ENCODE data around the gene TK2. TPM values are rescaled to one million over a fixed set of nuclear protein-coding genes. Genes with fewer than 3 reads are reported as not detected.
A peak's percentile ranks its signal among the peaks of the same experiment; 100 is the strongest.

TK2 gene
- total RNA-seq, 2 donors from 2014 or later, result 23.1 to 26.0 TPM

DNA sequence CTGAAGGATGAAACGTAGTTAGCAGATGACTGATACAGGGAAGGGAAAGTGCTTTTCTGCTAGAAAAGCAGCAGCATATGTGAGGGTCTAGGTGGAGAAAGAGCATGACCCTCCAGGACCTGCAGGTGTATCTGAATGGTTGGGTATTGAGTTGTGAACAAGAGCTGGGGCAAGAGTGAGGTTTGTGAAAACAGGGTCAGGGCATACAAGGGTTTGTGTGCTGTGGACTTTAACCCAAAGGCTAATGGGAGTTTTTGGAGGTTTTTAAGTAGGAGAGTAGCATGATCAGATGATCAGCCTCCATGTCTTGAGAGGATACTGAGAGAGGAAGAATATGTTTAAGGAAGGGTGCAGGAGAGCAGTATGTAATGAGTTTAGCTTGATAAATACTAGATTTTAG, 10.2 kb upstream of the TK2 start:
- intact Hi-C loops (cut with DNase I), result no loop called here
- H3K36me3 ChIP-seq (replicated peaks in 1 of 2; ENCODE audit: insufficient read depth in 1 of 2, low read depth in 2 of 2), result peaks cover 0 to 3% of the 10 kb centered on the region in 2 donors
- no peak overlapping the region for H3K27ac ChIP-seq
- TF ChIP-seq, protein P1, sequence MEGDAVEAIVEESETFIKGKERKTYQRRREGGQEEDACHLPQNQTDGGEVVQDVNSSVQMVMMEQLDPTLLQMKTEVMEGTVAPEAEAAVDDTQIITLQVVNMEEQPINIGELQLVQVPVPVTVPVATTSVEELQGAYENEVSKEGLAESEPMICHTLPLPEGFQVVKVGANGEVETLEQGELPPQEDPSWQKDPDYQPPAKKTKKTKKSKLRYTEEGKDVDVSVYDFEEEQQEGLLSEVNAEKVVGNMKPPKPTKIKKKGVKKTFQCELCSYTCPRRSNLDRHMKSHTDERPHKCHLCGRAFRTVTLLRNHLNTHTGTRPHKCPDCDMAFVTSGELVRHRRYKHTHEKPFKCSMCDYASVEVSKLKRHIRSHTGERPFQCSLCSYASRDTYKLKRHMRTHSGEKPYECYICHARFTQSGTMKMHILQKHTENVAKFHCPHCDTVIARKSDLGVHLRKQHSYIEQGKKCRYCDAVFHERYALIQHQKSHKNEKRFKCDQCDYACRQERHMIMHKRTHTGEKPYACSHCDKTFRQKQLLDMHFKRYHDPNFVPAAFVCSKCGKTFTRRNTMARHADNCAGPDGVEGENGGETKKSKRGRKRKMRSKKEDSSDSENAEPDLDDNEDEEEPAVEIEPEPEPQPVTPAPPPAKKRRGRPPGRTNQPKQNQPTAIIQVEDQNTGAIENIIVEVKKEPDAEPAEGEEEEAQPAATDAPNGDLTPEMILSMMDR (IDR thresholded peaks at IDR 0.05), result no peak
- no peak for TF ChIP-seq POLR2A (IDR thresholded peaks at IDR 0.05)
- H3K27me3 ChIP-seq, result no peaks in the 10 kb centered on the region
- no peaks in the 10 kb centered on the region for H3K4me1 ChIP-seq
- WGBS, 2 donors, result 84 to 100% methylated on average over 1 of the region's 1 CpG
- ATAC-seq (no peak), DNase-seq (no peak)
- no peak overlapping the region for H3K4me3 ChIP-seq
- H3K9me3 ChIP-seq, result no peaks in the 10 kb centered on the region

DNA sequence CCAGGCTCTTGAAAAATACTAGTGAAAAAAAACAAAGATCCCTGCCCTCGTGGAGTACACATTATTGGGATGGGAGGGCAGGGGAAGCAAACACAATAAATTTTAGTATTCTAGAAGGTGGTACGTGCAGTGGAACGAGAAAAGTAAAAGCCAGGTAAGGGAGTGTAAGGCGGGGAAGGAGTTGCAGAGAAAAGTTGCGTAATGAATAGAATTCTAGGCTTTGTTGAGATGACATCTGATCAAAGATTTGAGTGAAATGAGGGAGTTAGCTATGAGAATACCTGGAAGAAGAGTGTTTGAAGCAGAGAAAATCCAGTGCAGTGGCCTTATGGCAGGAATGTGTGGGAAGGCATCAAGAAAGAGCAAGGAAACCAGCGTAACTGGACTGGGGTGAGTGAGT, 4.6 kb upstream of the TK2 start:
- DNase-seq, result no peak
- TF ChIP-seq, protein P1 (IDR thresholded peaks at IDR 0.05), result no peak
- no peak for TF ChIP-seq POLR2A (IDR thresholded peaks at IDR 0.05)
- ATAC-seq, result no peak
- Histone ChIP-seq H3K27ac (no peak overlapping the region), H3K4me1 (peaks cover 34% of the 10 kb centered on the region), H3K36me3 (replicated peaks in 1 of 2; ENCODE audit: insufficient read depth in 1 of 2, low read depth in 2 of 2) (no peaks in the 10 kb centered on the region), H3K4me3 (no peak overlapping the region), H3K27me3 (no peaks in the 10 kb centered on the region), H3K9me3 (no peaks in the 10 kb centered on the region)
- intact Hi-C loops (cut with DNase I), result no loop called here
- 85% methylated on average over 6 of the region's 6 CpGs for whole genome bisulfite sequencing, 2 donors

DNA sequence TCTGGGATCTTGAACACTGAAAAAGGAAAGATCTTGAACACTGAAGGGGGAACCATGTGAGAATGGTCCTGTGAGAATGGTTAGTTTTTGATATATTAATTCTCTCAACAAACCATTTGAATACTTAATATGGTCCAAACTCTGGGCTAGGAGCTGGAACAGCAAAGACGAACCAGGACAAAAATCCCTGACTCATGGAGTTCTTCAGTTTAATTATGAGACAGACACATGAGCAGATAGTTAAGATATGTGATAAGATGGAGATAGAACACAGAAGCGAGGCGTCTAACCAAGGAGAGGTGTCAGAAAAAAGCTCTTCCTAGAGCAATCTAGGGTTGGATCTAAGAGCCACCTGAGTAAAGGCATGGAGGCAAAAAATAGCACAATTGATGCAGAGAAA, 4.1 kb upstream of the TK2 start:
- H3K36me3 ChIP-seq (replicated peaks in 1 of 2; ENCODE audit: insufficient read depth in 1 of 2, low read depth in 2 of 2), result no peaks in the 10 kb centered on the region
- intact Hi-C loops (cut with DNase I), result no loop called here
- DNase-seq (no peak), ATAC-seq (no peak)
- H3K27me3 ChIP-seq, result no peaks in the 10 kb centered on the region
- no peaks in the 10 kb centered on the region for H3K9me3 ChIP-seq
- peaks cover 39% of the 10 kb centered on the region for H3K4me1 ChIP-seq
- no peak overlapping the region for H3K27ac ChIP-seq
- WGBS, 2 donors, result 75 to 80% methylated on average over 3 of the region's 3 CpGs
- no peak overlapping the region for H3K4me3 ChIP-seq
- no peak for TF ChIP-seq POLR2A (IDR thresholded peaks at IDR 0.05)
- TF ChIP-seq, protein P1 (IDR thresholded peaks at IDR 0.05), result no peak

DNA sequence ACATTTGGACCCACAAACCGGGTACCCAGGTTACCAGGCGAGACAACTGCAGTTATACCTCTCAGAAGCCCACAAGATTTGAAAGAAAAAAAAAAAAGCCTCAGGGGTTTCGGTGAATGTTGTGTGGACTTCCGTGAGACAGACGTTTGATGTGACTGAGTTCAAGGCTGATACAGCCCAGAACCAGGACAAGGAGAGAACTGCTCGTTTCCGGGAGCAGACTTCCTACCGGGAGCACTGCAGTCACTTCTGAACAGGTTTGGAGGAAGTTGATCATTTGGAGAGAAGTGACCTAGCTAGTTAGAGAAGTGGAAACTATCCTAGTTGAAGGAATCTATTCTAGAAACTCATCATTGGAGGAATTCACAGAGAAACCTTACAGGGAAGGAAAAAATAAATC, 3.3 kb upstream of the TK2 start:
- peak overlapping the region in 3 of 4 donors; percentile 27 to 94 (median 85) for H3K27ac ChIP-seq
- H3K36me3 ChIP-seq (replicated peaks in 1 of 2; ENCODE audit: insufficient read depth in 1 of 2, low read depth in 2 of 2), result no peaks in the 10 kb centered on the region
- intact Hi-C loops (cut with DNase I), result no loop called here
- 17 to 23% methylated on average over 8 of the region's 8 CpGs for WGBS, 2 donors
- no peak for ATAC-seq
- H3K9me3 ChIP-seq, result no peaks in the 10 kb centered on the region
- H3K4me1 ChIP-seq, result peaks cover 47% of the 10 kb centered on the region
- peak in 1 of 4 donors; percentile 36 for DNase-seq
- H3K27me3 ChIP-seq, result no peaks in the 10 kb centered on the region
- H3K4me3 ChIP-seq, result no peak overlapping the region
- TF ChIP-seq, protein P1 (IDR thresholded peaks at IDR 0.05), result no peak
- no peak for TF ChIP-seq POLR2A (IDR thresholded peaks at IDR 0.05)
